ENCODE results near the gene ADK. TPM values are rescaled to one million over a fixed set of nuclear protein-coding genes. Genes with fewer than 3 reads are reported as not detected.
"Not testable (repeated sequence)": the region's sequence is repeated elsewhere in the genome, so short reads cannot be mapped to it uniquely, and the experiment has no call there.

Gene ADK
- polyA plus RNA-seq, 4 donors = 7.2 to 32.3 (median 16.1) TPM

- 75 to 100% (median 89%) methylated on average over 1 of the region's 1 CpG for WGBS, 3 donors
- FAIRE-seq (no peak), DNase-seq (no peak)
- Histone ChIP-seq H3K9me3 (ENCODE audit: control insufficient read depth in 2 of 2, insufficient read depth in 1 of 2, low read depth in 1 of 2, low read length in 1 of 2) (peaks cover 0 to 5% of the 10 kb centered on the region in 2 donors), H3K27me3 (ENCODE audit: control insufficient read depth in 3 of 3, insufficient read depth in 3 of 3, low read length in 3 of 3) (no peaks in the 10 kb centered on the region), H3K27ac (ENCODE audit: low read depth in 1 of 3, low read length in 2 of 3) (no peak overlapping the region), H3K36me3 (ENCODE audit: control insufficient read depth in 3 of 3, insufficient read depth in 2 of 3, low read depth in 1 of 3, low read length in 3 of 3) (peaks cover 0 to under 1% (median 0%) of the 10 kb centered on the region in 3 donors), H3K4me3 (ENCODE audit: low read depth in 1 of 3, low read length in 3 of 3) (no peak overlapping the region), H3K4me1 (ENCODE audit: control insufficient read depth in 3 of 3, insufficient read depth in 2 of 3, low read depth in 1 of 3, low read length in 2 of 3) (no peaks in the 10 kb centered on the region)
Observed at GRCh38 chr10:74521526-74521925, 370.5 kb downstream of the ADK start.

DNA sequence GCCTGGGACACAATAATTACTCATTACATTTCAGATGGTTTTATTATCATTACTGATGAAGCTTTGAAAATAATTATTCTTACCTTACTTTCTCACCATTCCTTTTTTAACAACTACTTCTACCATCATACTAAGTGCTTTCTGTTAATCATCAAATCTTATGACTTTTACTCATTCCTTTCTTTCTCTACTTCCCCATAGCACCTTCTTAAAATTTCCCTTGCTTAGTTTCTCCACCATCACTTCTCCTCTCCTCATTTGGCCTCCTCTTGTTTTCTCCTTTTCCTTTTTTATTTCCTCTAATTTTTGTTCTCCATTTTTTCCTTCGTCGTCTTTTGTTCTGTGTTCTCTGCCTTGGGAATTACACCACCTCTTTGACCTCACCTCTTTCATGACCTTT lies 372.2 kb downstream of the ADK start:
- no peaks in the 10 kb centered on the region for H3K36me3 ChIP-seq (ENCODE audit: control insufficient read depth in 3 of 3, insufficient read depth in 2 of 3, low read depth in 1 of 3, low read length in 3 of 3)
- no peaks in the 10 kb centered on the region for H3K27me3 ChIP-seq (ENCODE audit: control insufficient read depth in 3 of 3, insufficient read depth in 3 of 3, low read length in 3 of 3)
- H3K4me3 ChIP-seq (ENCODE audit: low read depth in 1 of 3, low read length in 3 of 3) = no peak overlapping the region
- FAIRE-seq (no peak), DNase-seq (no peak)
- H3K4me1 ChIP-seq (ENCODE audit: control insufficient read depth in 3 of 3, insufficient read depth in 2 of 3, low read depth in 1 of 3, low read length in 2 of 3) = no peaks in the 10 kb centered on the region
- WGBS, 3 donors = 87 to 97% (median 93%) methylated on average over 2 of the region's 2 CpGs
- no peaks in the 10 kb centered on the region for H3K9me3 ChIP-seq (ENCODE audit: control insufficient read depth in 2 of 2, insufficient read depth in 1 of 2, low read depth in 1 of 2, low read length in 1 of 2)
- no peak overlapping the region for H3K27ac ChIP-seq (ENCODE audit: low read depth in 1 of 3, low read length in 2 of 3)

DNA sequence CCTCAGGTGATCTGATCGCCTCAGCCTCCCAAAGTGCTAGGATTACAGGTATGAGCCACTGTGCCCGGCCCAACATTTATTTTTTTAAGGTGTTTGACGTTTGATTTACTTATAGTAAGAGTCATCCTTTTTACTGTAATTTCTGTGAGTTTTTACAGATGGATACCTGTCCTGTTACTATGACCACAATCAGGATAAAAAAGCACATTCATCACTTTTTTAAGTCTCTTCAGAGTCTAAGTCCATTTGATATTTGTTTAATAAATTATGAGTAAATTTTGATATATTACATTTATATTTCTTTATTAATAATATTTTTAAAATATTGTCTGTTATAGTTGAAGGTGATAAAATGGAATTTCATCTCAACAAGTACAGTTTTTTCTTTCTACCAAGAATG lies 374.9 kb downstream of the ADK start:
- H3K4me3 ChIP-seq (ENCODE audit: low read depth in 1 of 3, low read length in 3 of 3) = no peak overlapping the region
- no peaks in the 10 kb centered on the region for H3K36me3 ChIP-seq (ENCODE audit: control insufficient read depth in 3 of 3, insufficient read depth in 2 of 3, low read depth in 1 of 3, low read length in 3 of 3)
- H3K27me3 ChIP-seq (ENCODE audit: control insufficient read depth in 3 of 3, insufficient read depth in 3 of 3, low read length in 3 of 3) = no peaks in the 10 kb centered on the region
- FAIRE-seq (no peak), DNase-seq (no peak)
- no peaks in the 10 kb centered on the region for H3K4me1 ChIP-seq (ENCODE audit: control insufficient read depth in 3 of 3, insufficient read depth in 2 of 3, low read depth in 1 of 3, low read length in 2 of 3)
- no peaks in the 10 kb centered on the region for H3K9me3 ChIP-seq (ENCODE audit: control insufficient read depth in 2 of 2, insufficient read depth in 1 of 2, low read depth in 1 of 2, low read length in 1 of 2)
- no peak overlapping the region for H3K27ac ChIP-seq (ENCODE audit: low read depth in 1 of 3, low read length in 2 of 3)
- 83 to 98% (median 95%) methylated on average over 3 of the region's 3 CpGs for WGBS, 3 donors

DNA sequence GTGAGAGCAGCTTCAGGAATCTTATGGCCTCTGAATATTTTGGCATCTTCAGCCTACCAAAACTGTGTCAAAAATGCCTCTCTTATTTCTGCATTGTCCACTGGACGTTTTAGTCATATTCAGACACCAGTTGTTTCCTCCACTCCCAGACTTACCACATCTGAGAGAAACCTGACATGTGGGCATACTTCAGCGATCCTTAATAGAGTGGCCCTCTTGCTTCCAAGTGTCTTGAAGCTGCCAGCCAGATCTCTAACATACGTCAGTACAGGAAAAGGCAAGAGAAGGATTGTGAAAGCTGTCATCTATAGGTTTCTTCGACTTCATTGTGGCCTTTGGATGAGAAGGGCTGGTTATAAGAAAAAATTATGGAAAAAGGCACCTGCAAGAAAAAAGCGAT lies 376.6 kb downstream of the ADK start:
- WGBS, 3 donors = 91 to 94% (median 94%) methylated on average over 5 of the region's 5 CpGs
- DNase-seq, FAIRE-seq: not testable (repeated sequence)

DNA sequence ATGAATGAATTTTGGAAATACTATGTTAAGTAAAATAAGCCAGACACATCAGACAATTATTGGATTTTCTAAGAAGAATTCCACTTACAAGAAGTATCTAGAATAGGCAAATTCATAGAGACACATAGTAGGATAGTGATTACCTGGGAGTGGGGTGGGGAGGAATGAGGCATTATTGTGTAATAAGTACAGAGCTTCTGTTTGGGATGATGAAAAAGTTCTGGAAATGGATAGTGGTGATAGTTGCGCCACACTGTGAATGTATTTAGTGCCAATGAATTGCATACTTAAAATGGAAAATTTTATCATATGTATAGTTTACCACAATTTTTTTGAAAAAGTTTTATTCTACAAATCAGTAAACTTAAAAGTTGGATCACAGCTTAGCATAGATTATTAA lies 378.2 kb downstream of the ADK start:
- H3K4me3 ChIP-seq (ENCODE audit: low read depth in 1 of 3, low read length in 3 of 3) = no peak overlapping the region
- no peaks in the 10 kb centered on the region for H3K27me3 ChIP-seq (ENCODE audit: control insufficient read depth in 3 of 3, insufficient read depth in 3 of 3, low read length in 3 of 3)
- DNase-seq (no peak), FAIRE-seq (no peak)
- no peaks in the 10 kb centered on the region for H3K36me3 ChIP-seq (ENCODE audit: control insufficient read depth in 3 of 3, insufficient read depth in 2 of 3, low read depth in 1 of 3, low read length in 3 of 3)
- H3K9me3 ChIP-seq (ENCODE audit: control insufficient read depth in 2 of 2, insufficient read depth in 1 of 2, low read depth in 1 of 2, low read length in 1 of 2) = no peaks in the 10 kb centered on the region
- no peaks in the 10 kb centered on the region for H3K4me1 ChIP-seq (ENCODE audit: control insufficient read depth in 3 of 3, insufficient read depth in 2 of 3, low read depth in 1 of 3, low read length in 2 of 3)
- no peak overlapping the region for H3K27ac ChIP-seq (ENCODE audit: low read depth in 1 of 3, low read length in 2 of 3)
- WGBS, 3 donors = 98 to 100% (median 98%) methylated on average over 1 of the region's 1 CpG

More for the DNA sequence above, 376.6 kb downstream of the ADK start:
- not testable (repeated sequence) for H3K4me3 ChIP-seq (ENCODE audit: low read depth in 1 of 3, low read length in 3 of 3); H3K4me1 ChIP-seq (ENCODE audit: control insufficient read depth in 3 of 3, insufficient read depth in 2 of 3, low read depth in 1 of 3, low read length in 2 of 3); H3K9me3 ChIP-seq (ENCODE audit: control insufficient read depth in 2 of 2, insufficient read depth in 1 of 2, low read depth in 1 of 2, low read length in 1 of 2); H3K27me3 ChIP-seq (ENCODE audit: control insufficient read depth in 3 of 3, insufficient read depth in 3 of 3, low read length in 3 of 3); H3K27ac ChIP-seq (ENCODE audit: low read depth in 1 of 3, low read length in 2 of 3); H3K36me3 ChIP-seq (ENCODE audit: control insufficient read depth in 3 of 3, insufficient read depth in 2 of 3, low read depth in 1 of 3, low read length in 3 of 3)

- FAIRE-seq (no peak), DNase-seq (no peak)
- H3K4me1 ChIP-seq (ENCODE audit: control insufficient read depth in 3 of 3, insufficient read depth in 2 of 3, low read depth in 1 of 3, low read length in 2 of 3) = no peaks in the 10 kb centered on the region
- H3K27ac ChIP-seq (ENCODE audit: low read depth in 1 of 3, low read length in 2 of 3) = no peak overlapping the region
- 95 to 97% (median 96%) methylated on average over 3 of the region's 3 CpGs for WGBS, 3 donors
- H3K36me3 ChIP-seq (ENCODE audit: control insufficient read depth in 3 of 3, insufficient read depth in 2 of 3, low read depth in 1 of 3, low read length in 3 of 3) = no peaks in the 10 kb centered on the region
- H3K27me3 ChIP-seq (ENCODE audit: control insufficient read depth in 3 of 3, insufficient read depth in 3 of 3, low read length in 3 of 3) = no peaks in the 10 kb centered on the region
- H3K4me3 ChIP-seq (ENCODE audit: low read depth in 1 of 3, low read length in 3 of 3) = no peak overlapping the region
- no peaks in the 10 kb centered on the region for H3K9me3 ChIP-seq (ENCODE audit: control insufficient read depth in 2 of 2, insufficient read depth in 1 of 2, low read depth in 1 of 2, low read length in 1 of 2)
Observed at GRCh38 chr10:74530981-74531380, 380.0 kb downstream of the ADK start.

- 93 to 97% (median 95%) methylated on average over 2 of the region's 2 CpGs for WGBS, 3 donors
- no peak overlapping the region for H3K27ac ChIP-seq (ENCODE audit: low read depth in 1 of 3, low read length in 2 of 3)
- no peaks in the 10 kb centered on the region for H3K27me3 ChIP-seq (ENCODE audit: control insufficient read depth in 3 of 3, insufficient read depth in 3 of 3, low read length in 3 of 3)
- DNase-seq = no peak
- FAIRE-seq = no peak
- no peaks in the 10 kb centered on the region for H3K4me1 ChIP-seq (ENCODE audit: control insufficient read depth in 3 of 3, insufficient read depth in 2 of 3, low read depth in 1 of 3, low read length in 2 of 3)
- H3K4me3 ChIP-seq (ENCODE audit: low read depth in 1 of 3, low read length in 3 of 3) = no peak overlapping the region
- no peaks in the 10 kb centered on the region for H3K36me3 ChIP-seq (ENCODE audit: control insufficient read depth in 3 of 3, insufficient read depth in 2 of 3, low read depth in 1 of 3, low read length in 3 of 3)
- H3K9me3 ChIP-seq (ENCODE audit: control insufficient read depth in 2 of 2, insufficient read depth in 1 of 2, low read depth in 1 of 2, low read length in 1 of 2) = no peaks in the 10 kb centered on the region
Observed at GRCh38 chr10:74539317-74539716, 388.3 kb downstream of the ADK start.

GRCh38 chr10:74541375-74541774 lies 390.4 kb downstream of the ADK start:
- Histone ChIP-seq H3K9me3 (ENCODE audit: control insufficient read depth in 2 of 2, insufficient read depth in 1 of 2, low read depth in 1 of 2, low read length in 1 of 2) (no peaks in the 10 kb centered on the region), H3K36me3 (ENCODE audit: control insufficient read depth in 3 of 3, insufficient read depth in 2 of 3, low read depth in 1 of 3, low read length in 3 of 3) (no peaks in the 10 kb centered on the region), H3K27ac (ENCODE audit: low read depth in 1 of 3, low read length in 2 of 3) (no peak overlapping the region), H3K4me3 (ENCODE audit: low read depth in 1 of 3, low read length in 3 of 3) (no peak overlapping the region), H3K27me3 (ENCODE audit: control insufficient read depth in 3 of 3, insufficient read depth in 3 of 3, low read length in 3 of 3) (no peaks in the 10 kb centered on the region), H3K4me1 (ENCODE audit: control insufficient read depth in 3 of 3, insufficient read depth in 2 of 3, low read depth in 1 of 3, low read length in 2 of 3) (no peaks in the 10 kb centered on the region)
- 93 to 96% (median 94%) methylated on average over 1 of the region's 1 CpG for WGBS, 3 donors
- DNase-seq (no peak), FAIRE-seq (no peak)

- no peaks in the 10 kb centered on the region for H3K27me3 ChIP-seq (ENCODE audit: control insufficient read depth in 3 of 3, insufficient read depth in 3 of 3, low read length in 3 of 3)
- no peaks in the 10 kb centered on the region for H3K9me3 ChIP-seq (ENCODE audit: control insufficient read depth in 2 of 2, insufficient read depth in 1 of 2, low read depth in 1 of 2, low read length in 1 of 2)
- no peaks in the 10 kb centered on the region for H3K36me3 ChIP-seq (ENCODE audit: control insufficient read depth in 3 of 3, insufficient read depth in 2 of 3, low read depth in 1 of 3, low read length in 3 of 3)
- WGBS, 3 donors = 69 to 87% (median 71%) methylated on average over 2 of the region's 2 CpGs
- no peak for DNase-seq
- no peaks in the 10 kb centered on the region for H3K4me1 ChIP-seq (ENCODE audit: control insufficient read depth in 3 of 3, insufficient read depth in 2 of 3, low read depth in 1 of 3, low read length in 2 of 3)
- H3K27ac ChIP-seq (ENCODE audit: low read depth in 1 of 3, low read length in 2 of 3) = no peak overlapping the region
- H3K4me3 ChIP-seq (ENCODE audit: low read depth in 1 of 3, low read length in 3 of 3) = no peak overlapping the region
- FAIRE-seq = no peak
Observed at GRCh38 chr10:74542077-74542476, 391.1 kb downstream of the ADK start.

Measured in small intestine (tissue), 7 donors.